ENCODE results near the gene BAHCC1. TPM values are rescaled to one million over a fixed set of nuclear protein-coding genes. Genes with fewer than 3 reads are reported as not detected.

BAHCC1 gene
- total RNA-seq, 2 experiments from 2014 or later: 0.05 TPM; not detected in 1

- POLR2A ChIA-PET: no interaction called here
- H3K9me3 Mint-ChIP-seq (ENCODE audit: low read depth): no peaks in the 10 kb centered on the region
Measured at GRCh38 chr17:81382851-81383250, 12.4 kb upstream of the BAHCC1 start.

DNA sequence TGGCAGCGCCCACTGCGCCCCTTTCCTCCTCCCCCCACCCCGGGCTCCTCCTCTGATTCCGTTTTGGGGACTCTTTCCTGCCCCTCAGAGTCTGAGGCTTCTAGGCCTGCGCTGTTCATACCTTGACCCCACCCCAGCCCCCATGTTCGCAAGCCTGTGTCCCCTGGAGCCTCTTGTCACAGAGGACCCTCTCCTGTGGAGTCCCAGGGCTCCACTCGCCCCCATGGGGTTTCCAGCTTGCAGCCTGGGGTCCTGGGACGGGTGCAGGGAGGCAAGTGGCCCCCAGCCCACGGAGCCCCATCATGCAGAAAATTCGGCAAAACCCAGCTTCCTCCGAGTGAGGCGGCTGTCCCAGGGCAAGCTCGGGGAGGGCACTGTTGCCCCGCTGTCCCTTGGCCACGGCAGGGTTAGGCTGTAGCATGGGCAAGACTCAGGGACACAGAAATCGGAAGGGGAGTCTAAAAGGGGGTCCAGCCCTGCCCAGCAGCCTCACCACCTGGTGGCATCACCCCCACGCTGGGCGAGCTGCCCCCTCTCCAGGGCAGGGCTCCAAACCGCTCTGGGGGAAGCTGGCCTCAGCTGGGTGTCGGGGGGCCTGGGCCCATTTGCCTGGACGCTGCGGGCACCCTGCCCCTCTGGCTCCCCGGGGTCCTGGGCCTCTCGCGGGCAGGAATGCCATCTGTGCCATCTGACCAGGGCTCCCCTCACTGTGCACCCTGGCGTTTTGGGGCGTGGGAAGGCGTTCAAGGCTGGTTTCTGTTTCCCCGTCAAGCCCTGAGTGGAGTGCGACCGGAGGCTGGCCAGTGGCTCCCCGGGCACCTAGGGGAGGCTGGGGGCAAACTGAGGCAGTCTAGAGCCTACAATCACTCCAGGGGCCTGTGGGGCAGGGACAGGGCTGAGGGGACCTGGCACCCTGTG lies 11.5 kb upstream of the BAHCC1 start:
- ChIA-PET POLR2A (no interaction called here), CTCF (no interaction called here)
- no peaks in the 10 kb centered on the region for H3K9me3 Mint-ChIP-seq (ENCODE audit: low read depth)
- no peaks in the 10 kb centered on the region for H3K36me3 Mint-ChIP-seq (ENCODE audit: low read depth)
- intact Hi-C loops (cut with DNase I, micrococcal nuclease): no loop called here
- H3K4me3 Mint-ChIP-seq: no peak overlapping the region
- H3K27ac Mint-ChIP-seq: no peak overlapping the region
- H3K4me1 Mint-ChIP-seq: no peaks in the 10 kb centered on the region
- H3K27me3 Mint-ChIP-seq: peaks cover 24% of the 10 kb centered on the region
- ATAC-seq (no peak), DNase-seq (no peak)

More at GRCh38 chr17:81382851-81383250, 12.4 kb upstream of the BAHCC1 start:
- no peak overlapping the region for H3K27ac Mint-ChIP-seq
- no peaks in the 10 kb centered on the region for H3K4me1 Mint-ChIP-seq
- no peaks in the 10 kb centered on the region for H3K36me3 Mint-ChIP-seq (ENCODE audit: low read depth)
- ATAC-seq (no peak), DNase-seq (no peak)
- intact Hi-C loops (cut with DNase I, micrococcal nuclease): no loop called here
- CTCF ChIA-PET: no interaction called here
- H3K4me3 Mint-ChIP-seq: no peak overlapping the region
- peaks cover 18% of the 10 kb centered on the region for H3K27me3 Mint-ChIP-seq

DNA sequence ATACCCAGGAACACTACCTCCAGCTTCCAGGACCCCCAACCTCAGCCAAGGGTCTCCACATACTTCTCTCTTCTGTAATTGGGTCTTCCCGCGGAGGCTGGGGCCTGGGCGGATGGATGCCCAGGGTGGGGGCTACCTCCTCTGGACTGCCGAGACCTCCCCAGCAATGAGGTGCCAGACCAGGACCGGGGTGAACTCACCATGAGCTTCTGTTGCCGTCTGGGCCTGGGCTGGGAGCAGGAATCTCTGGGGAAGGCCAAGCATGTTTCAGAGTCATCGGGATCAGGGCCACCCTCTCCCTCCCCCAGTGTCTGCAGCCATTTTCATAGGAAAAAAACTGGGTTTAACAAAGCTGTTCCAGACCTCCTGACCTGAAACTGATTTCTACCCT lies 10.3 kb upstream of the BAHCC1 start:
- no peak for ATAC-seq
- Mint-ChIP-seq H3K27ac (no peak overlapping the region), H3K36me3 (ENCODE audit: low read depth) (no peaks in the 10 kb centered on the region), H3K4me3 (no peak overlapping the region), H3K4me1 (no peaks in the 10 kb centered on the region), H3K27me3 (peaks cover 28% of the 10 kb centered on the region), H3K9me3 (ENCODE audit: low read depth) (no peaks in the 10 kb centered on the region)
- intact Hi-C loops (cut with DNase I, micrococcal nuclease): no loop called here
- no peak for DNase-seq
- ChIA-PET CTCF (interaction anchor here (0.7 kb wide), 1 partner anchor 12 kb away, joined by 3 read pairs; no protein-coding TSS in a partner anchor), POLR2A (no interaction called here)

DNA sequence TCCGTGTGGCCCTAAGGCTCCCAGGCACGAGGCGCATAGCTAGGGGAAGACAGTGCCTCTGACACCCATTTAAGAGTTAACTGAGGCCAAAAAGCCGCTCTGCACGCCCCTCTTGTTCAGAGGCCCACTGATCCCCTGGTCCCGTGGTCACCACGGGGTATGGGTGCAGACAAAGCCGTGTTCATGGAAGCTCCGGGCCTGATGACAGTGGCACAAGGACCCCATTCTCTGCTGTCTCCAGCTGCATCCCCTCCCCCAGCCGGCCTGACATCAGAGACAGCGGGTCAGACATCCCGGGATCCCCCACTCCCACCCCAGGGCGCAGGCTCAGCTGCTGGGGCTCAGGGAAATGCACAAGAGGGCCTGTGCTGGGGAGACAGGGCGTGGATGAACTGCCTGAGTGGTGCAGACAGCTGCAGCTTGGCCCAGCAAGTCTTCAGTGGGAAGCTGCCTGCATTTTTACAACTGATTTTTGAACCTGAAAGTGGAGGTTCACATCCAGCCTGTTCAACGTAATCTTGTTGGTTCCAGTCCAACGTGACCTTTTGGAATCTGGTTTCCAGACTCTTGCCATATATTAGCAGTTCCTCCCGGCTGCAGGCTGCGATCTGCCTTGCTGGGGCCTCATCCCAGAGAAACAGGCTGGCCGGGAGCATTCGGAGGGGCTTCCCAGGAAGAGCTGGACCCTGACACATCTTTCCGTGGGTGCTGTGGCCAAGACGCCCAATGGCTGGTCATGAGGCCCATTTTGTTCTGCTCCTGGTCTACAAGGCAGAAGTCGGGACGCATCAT lies 9.7 kb upstream of the BAHCC1 start:
- POLR2A ChIA-PET: no interaction called here

DNA sequence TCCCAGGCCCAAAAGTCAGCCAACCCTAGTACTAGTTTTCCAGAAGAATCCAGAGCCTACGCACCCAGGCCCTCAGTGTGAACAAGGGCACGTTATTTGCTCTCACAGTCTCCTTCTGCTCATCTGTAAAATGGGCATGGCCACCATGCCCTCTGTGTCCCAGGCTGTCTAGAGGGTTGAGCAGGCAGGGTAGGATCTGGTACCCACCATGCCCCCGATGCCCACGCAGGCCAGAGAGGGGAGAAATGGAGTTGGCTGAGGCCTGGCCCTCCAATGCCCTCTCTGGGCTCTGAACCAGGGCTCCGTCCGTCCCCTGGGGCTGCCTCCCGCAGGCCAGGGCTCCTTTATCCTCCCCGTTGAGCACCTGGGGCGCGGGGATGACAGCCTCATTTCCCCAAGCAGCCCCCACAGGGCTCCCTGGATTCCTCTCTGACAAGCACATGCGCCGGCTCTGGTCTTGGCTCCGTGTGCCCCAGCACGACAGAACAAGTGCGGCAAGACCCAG lies 9.1 kb upstream of the BAHCC1 start:
- Mint-ChIP-seq H3K4me1 (no peaks in the 10 kb centered on the region), H3K27me3 (peaks cover 33% of the 10 kb centered on the region), H3K4me3 (peak overlapping the region; percentile 8), H3K9me3 (ENCODE audit: low read depth) (no peaks in the 10 kb centered on the region), H3K36me3 (ENCODE audit: low read depth) (no peaks in the 10 kb centered on the region), H3K27ac (no peak overlapping the region)
- ATAC-seq (no peak), DNase-seq (no peak)
- intact Hi-C loops (cut with DNase I, micrococcal nuclease): no loop called here
- CTCF ChIA-PET: no interaction called here
- POLR2A ChIA-PET: no interaction called here

More for the DNA sequence above, 9.7 kb upstream of the BAHCC1 start:
- DNase-seq (no peak), ATAC-seq (no peak)
- no peaks in the 10 kb centered on the region for H3K36me3 Mint-ChIP-seq (ENCODE audit: low read depth)
- intact Hi-C loops (cut with DNase I, micrococcal nuclease): no loop called here
- H3K4me1 Mint-ChIP-seq: no peaks in the 10 kb centered on the region
- H3K27ac Mint-ChIP-seq: no peak overlapping the region
- CTCF ChIA-PET: interaction anchor here (0.7 kb wide), 1 partner anchor 12 kb away, joined by 3 read pairs; no protein-coding TSS in a partner anchor
- H3K9me3 Mint-ChIP-seq (ENCODE audit: low read depth): no peaks in the 10 kb centered on the region
- H3K4me3 Mint-ChIP-seq: no peak overlapping the region
- peaks cover 28% of the 10 kb centered on the region for H3K27me3 Mint-ChIP-seq

GRCh38 chr17:81386646-81387099 lies 8.6 kb upstream of the BAHCC1 start:
- Mint-ChIP-seq H3K4me3 (peak overlapping the region; percentile 8), H3K4me1 (no peaks in the 10 kb centered on the region), H3K27ac (no peak overlapping the region), H3K9me3 (ENCODE audit: low read depth) (no peaks in the 10 kb centered on the region), H3K36me3 (ENCODE audit: low read depth) (no peaks in the 10 kb centered on the region), H3K27me3 (peaks cover 37% of the 10 kb centered on the region)
- ChIA-PET POLR2A (no interaction called here), CTCF (no interaction called here)
- intact Hi-C loops (cut with DNase I, micrococcal nuclease): loop anchor here in 1 of 2 experiments (1.0 kb wide), 1 partner anchor 40 kb away; no protein-coding TSS in a partner anchor
- peak; percentile 68 for ATAC-seq
- DNase-seq: peak; percentile 55

- intact Hi-C loops (cut with DNase I, micrococcal nuclease): loop anchor here in 1 of 2 experiments (1.0 kb wide), 1 partner anchor 41 kb away; no protein-coding TSS in a partner anchor
- Mint-ChIP-seq H3K9me3 (ENCODE audit: low read depth) (no peaks in the 10 kb centered on the region), H3K4me1 (no peaks in the 10 kb centered on the region), H3K4me3 (peak overlapping the region; percentile 63), H3K27me3 (peaks cover 45% of the 10 kb centered on the region), H3K36me3 (ENCODE audit: low read depth) (no peaks in the 10 kb centered on the region), H3K27ac (no peak overlapping the region)
- POLR2A ChIA-PET: no interaction called here
- ATAC-seq (peak; percentile 80), DNase-seq (peak; percentile 77)
- CTCF ChIA-PET: no interaction called here
Measured at GRCh38 chr17:81387100-81388090, 7.9 kb upstream of the BAHCC1 start.

DNA sequence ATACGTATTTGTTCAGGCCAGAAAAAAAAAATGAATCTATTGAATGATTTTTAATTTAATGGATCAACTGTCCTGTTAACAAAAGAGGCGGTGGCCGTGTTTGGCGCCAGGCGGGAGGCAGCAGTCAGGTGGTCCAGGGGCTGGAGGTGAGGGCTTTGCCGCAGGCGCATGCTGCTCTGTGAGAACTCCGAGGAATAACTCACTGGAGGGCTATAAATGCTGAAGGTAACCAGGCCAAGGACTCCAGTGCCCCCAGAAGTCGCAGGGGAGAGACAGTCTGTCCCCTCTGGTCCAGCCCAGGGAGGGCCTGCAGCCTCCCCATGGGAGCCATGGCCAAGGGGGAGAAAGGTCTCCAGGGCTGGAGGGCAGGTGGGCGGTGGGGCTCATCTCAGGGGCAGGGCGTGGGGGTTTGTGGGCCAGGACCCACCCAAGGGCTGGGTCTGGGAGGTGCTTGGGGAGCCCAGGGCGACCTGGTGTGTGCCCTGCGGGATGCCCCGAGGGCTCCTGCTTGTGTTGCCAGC lies 7.1 kb upstream of the BAHCC1 start:
- CTCF ChIA-PET: no interaction called here
- no peak for DNase-seq
- H3K27ac Mint-ChIP-seq: no peak overlapping the region
- H3K4me1 Mint-ChIP-seq: no peaks in the 10 kb centered on the region
- ATAC-seq: no peak
- POLR2A ChIA-PET: no interaction called here
- H3K4me3 Mint-ChIP-seq: peak overlapping the region; percentile 11
- no peaks in the 10 kb centered on the region for H3K9me3 Mint-ChIP-seq (ENCODE audit: low read depth)
- H3K27me3 Mint-ChIP-seq: peaks cover 48% of the 10 kb centered on the region
- intact Hi-C loops (cut with DNase I, micrococcal nuclease): no loop called here
- no peaks in the 10 kb centered on the region for H3K36me3 Mint-ChIP-seq (ENCODE audit: low read depth)

DNA sequence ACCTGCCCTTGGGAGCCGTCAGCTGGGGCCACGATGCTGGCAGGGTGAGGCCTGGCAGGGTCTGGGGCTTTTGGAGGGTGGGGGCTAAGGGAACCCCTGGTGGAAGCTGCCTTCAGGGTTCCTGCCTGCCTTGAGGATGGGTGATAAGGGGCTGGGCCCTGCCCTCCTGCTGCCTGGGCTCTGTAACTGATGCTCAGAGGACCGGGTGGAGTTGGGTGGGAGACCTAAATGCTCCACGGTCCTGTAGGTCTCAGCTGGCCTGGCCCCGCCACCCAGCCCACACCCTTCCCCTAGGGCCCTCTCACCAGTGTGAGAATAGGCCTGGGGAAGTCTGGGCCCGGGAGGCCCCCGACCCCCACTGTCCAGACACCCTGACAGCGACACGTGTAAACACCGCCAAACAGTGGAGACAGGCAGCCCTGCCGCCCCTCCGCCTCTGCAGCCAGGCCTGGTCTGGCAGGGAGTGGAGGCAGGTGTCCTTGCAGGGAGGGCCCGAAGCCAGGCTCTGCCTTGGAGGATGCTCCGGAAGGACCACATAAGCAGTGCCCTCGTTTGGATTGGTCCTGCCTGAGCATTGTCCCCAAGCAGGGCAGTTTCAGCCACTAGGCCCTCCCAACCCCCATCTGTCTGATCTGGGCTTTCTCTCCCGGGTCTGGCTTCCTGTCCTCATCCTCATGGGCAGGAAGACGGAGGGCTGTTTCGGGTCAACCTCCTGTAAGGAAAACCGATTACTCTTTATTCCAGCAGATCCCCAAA lies 6.5 kb upstream of the BAHCC1 start:
- H3K36me3 Mint-ChIP-seq (ENCODE audit: low read depth): no peaks in the 10 kb centered on the region
- peaks cover 48% of the 10 kb centered on the region for H3K27me3 Mint-ChIP-seq
- ChIA-PET CTCF (no interaction called here), POLR2A (no interaction called here)
- intact Hi-C loops (cut with DNase I, micrococcal nuclease): no loop called here
- no peak overlapping the region for H3K4me3 Mint-ChIP-seq
- H3K9me3 Mint-ChIP-seq (ENCODE audit: low read depth): no peaks in the 10 kb centered on the region
- ATAC-seq (no peak), DNase-seq (no peak)
- no peaks in the 10 kb centered on the region for H3K4me1 Mint-ChIP-seq
- no peak overlapping the region for H3K27ac Mint-ChIP-seq

DNA sequence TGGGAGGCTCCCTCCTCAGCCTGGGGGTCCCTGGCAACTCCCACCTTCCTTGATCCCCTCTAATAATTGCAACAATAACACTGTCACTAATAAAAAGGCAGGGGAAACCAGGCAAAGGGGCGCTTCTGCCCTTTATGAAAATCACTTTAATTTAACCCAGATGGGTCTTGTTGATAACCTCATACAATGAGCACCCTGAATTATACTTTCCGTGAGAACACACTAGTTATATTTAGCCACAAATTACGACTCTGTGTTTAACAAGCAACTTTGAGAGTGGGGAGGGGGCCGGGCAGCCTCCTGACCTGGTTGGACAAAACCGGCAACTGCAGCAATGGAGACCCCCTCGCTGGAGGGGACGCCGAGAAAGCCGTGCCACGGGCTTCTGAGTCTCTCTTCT lies 5.7 kb upstream of the BAHCC1 start:
- H3K27me3 Mint-ChIP-seq: peaks cover 54% of the 10 kb centered on the region
- intact Hi-C loops (cut with DNase I, micrococcal nuclease): no loop called here
- CTCF ChIA-PET: no interaction called here
- no peak overlapping the region for H3K4me3 Mint-ChIP-seq
- DNase-seq (no peak), ATAC-seq (no peak)
- no peaks in the 10 kb centered on the region for H3K9me3 Mint-ChIP-seq (ENCODE audit: low read depth)
- no peak overlapping the region for H3K27ac Mint-ChIP-seq
- H3K36me3 Mint-ChIP-seq (ENCODE audit: low read depth): no peaks in the 10 kb centered on the region
- H3K4me1 Mint-ChIP-seq: peaks cover 8% of the 10 kb centered on the region
- POLR2A ChIA-PET: no interaction called here

Measured in activated CD4-positive, alpha-beta T cell treated with anti-CD3 and anti-CD28 coated beads for 36 hours (primary cell).